Thyroid gland (tissue), 4 donors: ENCODE data around the gene PCDHGA10. TPM values are rescaled to one million over a fixed set of nuclear protein-coding genes. Genes with fewer than 3 reads are reported as not detected.

Experiments used
- DNase-seq, 2 donors: peaks; one replicate each; pipeline ENCODE4 v3.0.0-alpha.2; 2019
- H3K27ac ChIP-seq, 3 donors: fragments of 200-600 bp; sonication (generic); 1 replicate in 2 of 3; 2 replicates in 1 of 3; pipeline ENCODE4 v1.5.1; 2016 to 2019; ENCODE audit warnings: mild to moderate bottlenecking in 1 of 3, moderate library complexity in 1 of 3
- H3K27me3 ChIP-seq: fragments of 200-600 bp; sonication (generic); one replicate; pipeline ENCODE4 v1.5.1; 2019
- H3K36me3 ChIP-seq, 2 donors: fragments of 200-600 bp; sonication (generic); one replicate each; pipeline ENCODE4 v1.5.1; 2016 to 2019
- H3K4me1 ChIP-seq, 2 donors: fragments of 200-600 bp; sonication (generic); one replicate each; pipeline ENCODE4 v1.5.1; 2017 to 2019
- H3K4me3 ChIP-seq, 3 donors: fragments of 200-600 bp; sonication (generic); replicated peaks in 1 of 3; 1 replicate in 2 of 3; 2 replicates in 1 of 3; pipeline ENCODE4 v1.5.1; 2016; ENCODE audit warnings: mild to moderate bottlenecking in 1 of 3
- H3K9me3 ChIP-seq: fragments of 200-600 bp; sonication (generic); one replicate; pipeline ENCODE4 v1.5.1; 2017
- CTCF ChIP-seq, 6 experiments: fragments of 200-600 bp in 3 of 6; fragments of 450-650 bp in 3 of 6; sonication (generic) in 3 of 6; IDR thresholded peaks; one replicate each; pipeline ENCODE4 v1.5.1; 2016 to 2019; ENCODE audit warnings: antibody characterized with exemption in 6 of 6, mild to moderate bottlenecking in 2 of 6, inconsistent platforms in 1 of 6, moderate library complexity in 1 of 6
- POLR2A ChIP-seq, 2 donors: fragments of 450-650 bp; IDR thresholded peaks; one replicate each; pipeline ENCODE4 v1.6.1; 2017; ENCODE audit warnings: antibody characterized with exemption in 2 of 2, mild to moderate bottlenecking in 2 of 2, moderate library complexity in 1 of 2
- WGBS, 2 donors: methylation state at CpG; one replicate each; pipeline ENCODE4 v1.1.5; 2017; 5-methylcytosine and 5-hydroxymethylcytosine counted together
- intact Hi-C: fragments of 100-400 bp; cut with DNase I; formaldehyde crosslinking; loops from one replicate; pipeline ENCODE4 v1.15.1; 2023
- total RNA-seq, 4 donors: library from RNA; depleted of rRNA; stranded (reverse); fragments of >200 nt; gene quantifications; one replicate each; pipeline ENCODE4 v1.2.3, GENCODE V29; 2016

Gene PCDHGA10
- total RNA-seq, 4 donors from 2014 or later, result 8.7 to 17.1 (median 9.3) TPM

GRCh38 chr5:141439411-141440141 lies 26.8 kb downstream of the PCDHGA10 start:
- Histone ChIP-seq H3K4me1 (no peaks in the 10 kb centered on the region), H3K9me3 (no peaks in the 10 kb centered on the region), H3K27me3 (no peaks in the 10 kb centered on the region), H3K4me3 (no peak overlapping the region), H3K36me3 (no peaks in the 10 kb centered on the region), H3K27ac (no peak overlapping the region)
- DNase-seq, result no peak
- intact Hi-C loops, result no loop called here
- no peak for TF ChIP-seq POLR2A (IDR thresholded peaks at IDR 0.05)
- no peak for TF ChIP-seq CTCF (IDR thresholded peaks at IDR 0.05)
- 75 to 77% methylated on average over 10 of the region's 10 CpGs for WGBS, 2 donors

GRCh38 chr5:141440341-141440740 lies 27.6 kb downstream of the PCDHGA10 start:
- Histone ChIP-seq H3K36me3 (no peaks in the 10 kb centered on the region), H3K4me1 (no peaks in the 10 kb centered on the region), H3K4me3 (no peak overlapping the region), H3K27ac (no peak overlapping the region), H3K27me3 (no peaks in the 10 kb centered on the region), H3K9me3 (no peaks in the 10 kb centered on the region)
- DNase-seq, result no peak
- 95 to 96% methylated on average over 9 of the region's 9 CpGs for WGBS, 2 donors
- no peak for TF ChIP-seq POLR2A (IDR thresholded peaks at IDR 0.05)
- no peak for TF ChIP-seq CTCF (IDR thresholded peaks at IDR 0.05)
- intact Hi-C loops, result no loop called here

- intact Hi-C loops, result no loop called here
- WGBS, 2 donors, result 45 to 68% methylated on average over 40 to 45 of the region's 50 CpGs
- Histone ChIP-seq H3K4me1 (no peaks in the 10 kb centered on the region), H3K9me3 (no peaks in the 10 kb centered on the region), H3K36me3 (no peaks in the 10 kb centered on the region), H3K27me3 (no peaks in the 10 kb centered on the region), H3K4me3 (no peak overlapping the region), H3K27ac (no peak overlapping the region)
- TF ChIP-seq POLR2A (IDR thresholded peaks at IDR 0.05), result no peak
- TF ChIP-seq CTCF (IDR thresholded peaks at IDR 0.05), result no peak
- no peak for DNase-seq
Measured at GRCh38 chr5:141441571-141442170, 28.9 kb downstream of the PCDHGA10 start.

GRCh38 chr5:141465351-141465750 lies 52.6 kb downstream of the PCDHGA10 start:
- no peak overlapping the region for H3K4me3 ChIP-seq
- no peak overlapping the region for H3K27ac ChIP-seq
- TF ChIP-seq POLR2A (IDR thresholded peaks at IDR 0.05) (no peak), CTCF (IDR thresholded peaks at IDR 0.05) (no peak)
- no peaks in the 10 kb centered on the region for H3K36me3 ChIP-seq
- intact Hi-C loops, result no loop called here
- H3K4me1 ChIP-seq, result no peaks in the 10 kb centered on the region
- no peaks in the 10 kb centered on the region for H3K27me3 ChIP-seq
- H3K9me3 ChIP-seq, result no peaks in the 10 kb centered on the region
- WGBS, 2 donors, result 96 to 100% methylated on average over 3 of the region's 3 CpGs
- no peak for DNase-seq

Other genes starting within 250 kb of the PCDHGA10 start
- gene PCDHB7, start 240.3 kb upstream of the PCDHGA10 start, total RNA-seq, result 1 to 10 TPM in 3 of 4 donors, under 1 TPM in 1; 0.67 to 2.8 (median 2.1) TPM
- 1 to 10 TPM in 3 of 4 donors, under 1 TPM in 1; 0.67 to 2.6 (median 1.8) TPM for gene PCDHB8, start 235.2 kb upstream of the PCDHGA10 start, total RNA-seq
- 1 to 10 TPM; 3.5 to 4.8 (median 4.1) TPM for gene PCDHB16, start 230.6 kb upstream of the PCDHGA10 start, total RNA-seq
- 1 to 10 TPM; 2.0 to 3.9 (median 3.0) TPM for gene PCDHB9, start 225.8 kb upstream of the PCDHGA10 start, total RNA-seq
- gene PCDHB10, start 220.6 kb upstream of the PCDHGA10 start, total RNA-seq, result 1 to 10 TPM; 1.6 to 3.1 (median 2.4) TPM
- 1 to 10 TPM; 2.0 to 3.4 (median 2.5) TPM for gene PCDHB11, start 213.4 kb upstream of the PCDHGA10 start, total RNA-seq
- 1 to 10 TPM; 1.1 to 3.6 (median 2.4) TPM for gene PCDHB12, start 204.3 kb upstream of the PCDHGA10 start, total RNA-seq
- 1 to 10 TPM; 4.0 to 7.2 (median 5.2) TPM for gene PCDHB13, start 199.1 kb upstream of the PCDHGA10 start, total RNA-seq
- 1 to 10 TPM; 3.5 to 6.5 (median 4.0) TPM for gene PCDHB14, start 189.6 kb upstream of the PCDHGA10 start, total RNA-seq
- gene PCDHB15, start 167.6 kb upstream of the PCDHGA10 start, total RNA-seq, result 1 to 10 TPM; 3.8 to 6.8 (median 5.5) TPM
- 1 to 10 TPM in 2 of 4 donors, not detected in 2; 1.6 to 4.5 TPM for gene SLC25A2, start 108.9 kb upstream of the PCDHGA10 start, total RNA-seq
- 10 to 100 TPM; 48.0 to 72.6 (median 60.9) TPM for gene TAF7, start 92.2 kb upstream of the PCDHGA10 start, total RNA-seq
- 1 to 10 TPM in 2 of 4 donors, under 1 TPM in 2; 0.40 to 1.3 (median 0.87) TPM for gene PCDHGA1, start 82.5 kb upstream of the PCDHGA10 start, total RNA-seq
- 1 to 10 TPM; 4.3 to 6.4 (median 5.6) TPM for gene PCDHGA2, start 74.2 kb upstream of the PCDHGA10 start, total RNA-seq
- 1 to 10 TPM; 3.0 to 4.7 (median 4.1) TPM for gene PCDHGA3, start 69.2 kb upstream of the PCDHGA10 start, total RNA-seq
- gene PCDHGB1, start 62.9 kb upstream of the PCDHGA10 start, total RNA-seq, result 1 to 10 TPM; 3.9 to 7.5 (median 6.0) TPM
- 1 to 10 TPM; 3.5 to 7.7 (median 4.4) TPM for gene PCDHGA4, start 58.0 kb upstream of the PCDHGA10 start, total RNA-seq
- 1 to 10 TPM; 4.4 to 7.6 (median 6.6) TPM for gene PCDHGB2, start 53.0 kb upstream of the PCDHGA10 start, total RNA-seq
- 1 to 10 TPM; 3.5 to 5.3 (median 4.2) TPM for gene PCDHGA5, start 48.8 kb upstream of the PCDHGA10 start, total RNA-seq
- 1 to 10 TPM; 5.1 to 9.2 (median 5.8) TPM for gene PCDHGB3, start 42.7 kb upstream of the PCDHGA10 start, total RNA-seq
- gene PCDHGA6, start 39.1 kb upstream of the PCDHGA10 start, total RNA-seq, result 1 to 10 TPM; 5.6 to 7.3 (median 5.8) TPM
- 1 to 10 TPM; 5.1 to 9.8 (median 7.8) TPM for gene PCDHGA7, start 30.2 kb upstream of the PCDHGA10 start, total RNA-seq
- 10 to 100 TPM; 10.4 to 12.5 (median 10.4) TPM for gene PCDHGB4, start 25.3 kb upstream of the PCDHGA10 start, total RNA-seq
- 1 to 10 TPM; 2.9 to 5.8 (median 4.7) TPM for gene PCDHGA8, start 20.4 kb upstream of the PCDHGA10 start, total RNA-seq
- 10 to 100 TPM; 17.2 to 22.6 (median 20.2) TPM for gene PCDHGB5, start 15.0 kb upstream of the PCDHGA10 start, total RNA-seq
- gene PCDHGA9, start 10.2 kb upstream of the PCDHGA10 start, total RNA-seq, result 10 to 100 TPM in 3 of 4 donors, 1 to 10 TPM in 1; 9.7 to 12.1 (median 11.0) TPM
- gene PCDHGB6, start 5.0 kb upstream of the PCDHGA10 start, total RNA-seq, result 10 to 100 TPM in 3 of 4 donors, 1 to 10 TPM in 1; 9.5 to 11.4 (median 10.9) TPM
- gene PCDHGB7, start 4.7 kb downstream of the PCDHGA10 start, total RNA-seq, result 10 to 100 TPM in 3 of 4 donors, 1 to 10 TPM in 1; 9.5 to 19.7 (median 11.3) TPM
- 1 to 10 TPM; 8.0 to 9.5 (median 8.2) TPM for gene PCDHGA11, start 8.1 kb downstream of the PCDHGA10 start, total RNA-seq
- gene PCDHGA12, start 17.5 kb downstream of the PCDHGA10 start, total RNA-seq, result 10 to 100 TPM in 2 of 4 donors, 1 to 10 TPM in 2; 9.4 to 13.5 (median 10.7) TPM
- 10 to 100 TPM; 24.7 to 31.5 (median 27.6) TPM for gene PCDHGC3, start 63.0 kb downstream of the PCDHGA10 start, total RNA-seq
- gene PCDHGC4, start 72.0 kb downstream of the PCDHGA10 start, total RNA-seq, result 10 to 100 TPM in 1 of 4 donors, 1 to 10 TPM in 3; 2.5 to 10.7 (median 4.8) TPM
- gene PCDHGC5, start 76.1 kb downstream of the PCDHGA10 start, total RNA-seq, result 1 to 10 TPM; 1.8 to 3.4 (median 2.1) TPM
- gene DIAPH1, start 206.0 kb downstream of the PCDHGA10 start, total RNA-seq, result 100 to 1,000 TPM in 1 of 4 donors, 10 to 100 TPM in 3; 82.1 to 103 (median 89.7) TPM
- 10 to 100 TPM; 44.2 to 62.7 (median 54.6) TPM for gene HDAC3, start 223.9 kb downstream of the PCDHGA10 start, total RNA-seq
- 1 to 10 TPM; 2.4 to 5.7 (median 4.6) TPM for gene RELL2, start 224.0 kb downstream of the PCDHGA10 start, total RNA-seq
- gene FCHSD1, start 238.4 kb downstream of the PCDHGA10 start, total RNA-seq, result 10 to 100 TPM; 15.2 to 28.3 (median 22.7) TPM